Adipose tissue (tissue), 3 donors: ENCODE results near the gene AFF2. TPM values are rescaled to one million over a fixed set of nuclear protein-coding genes. Genes with fewer than 3 reads are reported as not detected.

Source experiments
- H3K27ac ChIP-seq: one replicate; pipeline ENCODE4 v1.5.1; 2013; ENCODE audit warnings: low read depth, low read length
- WGBS, 3 donors: extraction: QIAGEN DNeasy Blood & Tissue Kit; methylation state at CpG; one replicate each; pipeline ENCODE4 v1.1.7; 2013; 5-methylcytosine and 5-hydroxymethylcytosine counted together
- polyA plus RNA-seq, 3 donors: library from polyadenylated mRNA; stranded (reverse); fragments of 200-250 nt; gene quantifications; one replicate each; pipeline ENCODE4 v1.2.3, GENCODE V29; 2013
- donor health status: healthy with polysubstance abuse.
- donor health status: Bipolar disorder and iron deficiency.
- donor health status: healthy.

Gene AFF2
- polyA plus RNA-seq, 3 donors: 0.13 to 2.5 (median 2.0) TPM

GRCh38 chrX:148923631-148924030 lies 423.2 kb downstream of the AFF2 start:
- H3K27ac ChIP-seq: no peak overlapping the region
- WGBS, 3 donors: 56 to 64% (median 58%) methylated on average over 2 of the region's 2 CpGs

GRCh38 chrX:148926371-148926770 lies 426.0 kb downstream of the AFF2 start:
- WGBS, 3 donors: 75 to 91% (median 82%) methylated on average over 4 of the region's 4 CpGs
- H3K27ac ChIP-seq: no peak overlapping the region

- WGBS, 3 donors: 34 to 64% (median 53%) methylated on average over 1 of the region's 1 CpG
These were observed 428.4 kb downstream of the AFF2 start for GRCh38 chrX:148928811-148929210.

GRCh38 chrX:148929686-148930085 lies 429.3 kb downstream of the AFF2 start:
- H3K27ac ChIP-seq: no peak overlapping the region
- WGBS, 3 donors: 72 to 81% (median 79%) methylated on average over 3 of the region's 3 CpGs

More at GRCh38 chrX:148928811-148929210, 428.4 kb downstream of the AFF2 start:
- no peak overlapping the region for H3K27ac ChIP-seq

GRCh38 chrX:148930206-148930729 lies 429.9 kb downstream of the AFF2 start:
- no peak overlapping the region for H3K27ac ChIP-seq
- WGBS, 3 donors: 71 to 90% (median 84%) methylated on average over 2 of the region's 2 CpGs

GRCh38 chrX:148933881-148934280 lies 433.5 kb downstream of the AFF2 start:
- H3K27ac ChIP-seq: no peak overlapping the region
- WGBS, 3 donors: 78 to 94% (median 86%) methylated on average over 4 of the region's 4 CpGs

- 71 to 93% (median 81%) methylated on average over 4 of the region's 4 CpGs for WGBS, 3 donors
- H3K27ac ChIP-seq: no peak overlapping the region
These were observed 437.9 kb downstream of the AFF2 start for GRCh38 chrX:148938348-148938747.

GRCh38 chrX:148940411-148940996 lies 440.1 kb downstream of the AFF2 start:
- 14 to 35% (median 29%) methylated on average over 1 of the region's 1 CpG for WGBS, 3 donors
- H3K27ac ChIP-seq: no peak overlapping the region

GRCh38 chrX:148942754-148943153 lies 442.3 kb downstream of the AFF2 start:
- no peak overlapping the region for H3K27ac ChIP-seq
- WGBS, 3 donors: 68 to 80% (median 75%) methylated on average over 5 of the region's 5 CpGs

GRCh38 chrX:148947399-148947975 lies 447.1 kb downstream of the AFF2 start:
- WGBS, 3 donors: 41 to 68% (median 52%) methylated on average over 3 of the region's 3 CpGs
- H3K27ac ChIP-seq: no peak overlapping the region

- H3K27ac ChIP-seq: no peak overlapping the region
- WGBS, 3 donors: 60 to 87% (median 61%) methylated on average over 3 of the region's 3 CpGs
These were observed 455.9 kb downstream of the AFF2 start for GRCh38 chrX:148956352-148956751.

GRCh38 chrX:148958901-148959300 lies 458.5 kb downstream of the AFF2 start:
- 55 to 89% (median 82%) methylated on average over 1 of the region's 1 CpG for WGBS, 3 donors

GRCh38 chrX:148960060-148960459 lies 459.6 kb downstream of the AFF2 start:
- no peak overlapping the region for H3K27ac ChIP-seq

More at GRCh38 chrX:148958901-148959300, 458.5 kb downstream of the AFF2 start:
- no peak overlapping the region for H3K27ac ChIP-seq

GRCh38 chrX:148961985-148962384 lies 461.6 kb downstream of the AFF2 start:
- 83 to 94% (median 88%) methylated on average over 4 of the region's 4 CpGs for WGBS, 3 donors

More at GRCh38 chrX:148960060-148960459, 459.6 kb downstream of the AFF2 start:
- WGBS, 3 donors: 56 to 79% (median 63%) methylated on average over 1 of the region's 1 CpG

GRCh38 chrX:148976571-148977400 lies 476.4 kb downstream of the AFF2 start:
- no peak overlapping the region for H3K27ac ChIP-seq
- WGBS, 3 donors: 44 to 60% (median 53%) methylated on average over 8 of the region's 8 CpGs

More at GRCh38 chrX:148961985-148962384, 461.6 kb downstream of the AFF2 start:
- H3K27ac ChIP-seq: no peak overlapping the region

GRCh38 chrX:148979786-148980185 lies 479.4 kb downstream of the AFF2 start:
- 80 to 92% (median 89%) methylated on average over 4 of the region's 4 CpGs for WGBS, 3 donors
- H3K27ac ChIP-seq: no peak overlapping the region

GRCh38 chrX:148984238-148984637 lies 483.8 kb downstream of the AFF2 start:
- 66 to 75% (median 66%) methylated on average over 2 of the region's 2 CpGs for WGBS, 3 donors
- no peak overlapping the region for H3K27ac ChIP-seq

- H3K27ac ChIP-seq: no peak overlapping the region
- 56 to 86% (median 61%) methylated on average over 1 of the region's 1 CpG for WGBS, 3 donors
These were observed 491.1 kb downstream of the AFF2 start for GRCh38 chrX:148991502-148991901.

GRCh38 chrX:148995661-148996060 lies 495.2 kb downstream of the AFF2 start:
- H3K27ac ChIP-seq: no peak overlapping the region
- WGBS, 3 donors: 46 to 53% (median 48%) methylated on average over 3 of the region's 3 CpGs
